Retinal pigment epithelial cell (primary cell): ENCODE results near the gene YEATS2.
"Not testable (repeated sequence)": the region's sequence is repeated elsewhere in the genome, so short reads cannot be mapped to it uniquely, and the experiment has no call there.

Experiments
- DNase-seq: peaks from one replicate; pipeline ENCODE4 v3.0.0-alpha.2; 2010; ENCODE audit warnings: low read depth
- H3K4me3 ChIP-seq: 2 replicates; pipeline ENCODE4 v1.5.1; 2011; ENCODE audit warnings: mild to moderate bottlenecking, low read length, control low read depth, moderate library complexity
- TF ChIP-seq, protein P1 (sequence below): conservative IDR thresholded peaks from 2 replicates; pipeline ENCODE4 v1.5.1; 2011; ENCODE audit warnings: low read depth, low read length, control low read depth, inconsistent platforms

YEATS2 gene

DNA sequence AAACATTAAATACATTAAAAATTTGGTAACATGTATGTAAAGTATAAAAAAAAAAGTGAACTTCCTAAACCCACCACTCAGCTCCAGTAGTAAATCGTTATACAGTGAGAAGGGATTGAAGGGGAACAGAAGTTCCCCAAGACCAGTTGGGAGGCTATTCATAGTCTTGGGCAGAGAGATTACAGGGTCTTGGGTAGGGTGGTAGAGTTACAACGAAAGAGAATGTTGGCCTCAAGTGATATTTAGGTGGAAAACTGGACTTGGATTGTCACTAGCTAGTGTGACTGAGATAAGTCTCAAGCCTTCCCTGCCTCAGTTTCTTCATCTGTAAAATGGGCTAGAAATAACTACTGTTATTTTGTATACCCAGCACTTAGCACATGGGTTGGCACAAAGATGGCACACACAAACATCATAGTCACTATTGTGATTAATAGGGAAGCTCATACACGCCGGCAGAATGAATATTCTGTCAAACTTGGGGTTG is 431 bp upstream of the YEATS2 start:
- DNase-seq, result no peak
- TF ChIP-seq, protein P1, sequence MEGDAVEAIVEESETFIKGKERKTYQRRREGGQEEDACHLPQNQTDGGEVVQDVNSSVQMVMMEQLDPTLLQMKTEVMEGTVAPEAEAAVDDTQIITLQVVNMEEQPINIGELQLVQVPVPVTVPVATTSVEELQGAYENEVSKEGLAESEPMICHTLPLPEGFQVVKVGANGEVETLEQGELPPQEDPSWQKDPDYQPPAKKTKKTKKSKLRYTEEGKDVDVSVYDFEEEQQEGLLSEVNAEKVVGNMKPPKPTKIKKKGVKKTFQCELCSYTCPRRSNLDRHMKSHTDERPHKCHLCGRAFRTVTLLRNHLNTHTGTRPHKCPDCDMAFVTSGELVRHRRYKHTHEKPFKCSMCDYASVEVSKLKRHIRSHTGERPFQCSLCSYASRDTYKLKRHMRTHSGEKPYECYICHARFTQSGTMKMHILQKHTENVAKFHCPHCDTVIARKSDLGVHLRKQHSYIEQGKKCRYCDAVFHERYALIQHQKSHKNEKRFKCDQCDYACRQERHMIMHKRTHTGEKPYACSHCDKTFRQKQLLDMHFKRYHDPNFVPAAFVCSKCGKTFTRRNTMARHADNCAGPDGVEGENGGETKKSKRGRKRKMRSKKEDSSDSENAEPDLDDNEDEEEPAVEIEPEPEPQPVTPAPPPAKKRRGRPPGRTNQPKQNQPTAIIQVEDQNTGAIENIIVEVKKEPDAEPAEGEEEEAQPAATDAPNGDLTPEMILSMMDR, result no peak
- H3K4me3 ChIP-seq, result peak overlapping the region; percentile 96

GRCh38 chr3:183698318-183698751 is 738 bp downstream of the YEATS2 start:
- H3K4me3 ChIP-seq, result peak overlapping the region; percentile 96
- no peak for DNase-seq
- TF ChIP-seq, protein P1, result no peak

DNA sequence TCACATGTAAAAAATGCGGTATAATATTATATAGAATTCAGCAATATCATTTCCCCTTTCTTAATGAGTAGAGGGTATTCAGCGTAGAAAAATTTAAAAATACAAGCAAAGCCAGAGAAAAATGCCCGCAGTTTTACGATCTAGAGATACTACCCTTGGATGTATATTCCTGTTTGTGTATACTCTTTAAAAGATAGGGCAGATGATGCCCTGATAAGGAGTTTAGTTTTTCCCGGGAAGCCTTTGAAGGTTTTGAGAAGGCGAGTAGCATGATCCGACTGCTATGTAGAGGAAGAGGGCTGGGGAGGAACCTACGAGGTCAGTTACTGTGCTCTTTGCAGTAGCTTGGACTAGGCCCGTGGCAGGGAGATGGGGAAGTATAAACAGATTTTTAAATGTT is 1.2 kb downstream of the YEATS2 start:
- DNase-seq, result no peak
- TF ChIP-seq, protein P1, result no peak
- H3K4me3 ChIP-seq, result peak overlapping the region; percentile 96

DNA sequence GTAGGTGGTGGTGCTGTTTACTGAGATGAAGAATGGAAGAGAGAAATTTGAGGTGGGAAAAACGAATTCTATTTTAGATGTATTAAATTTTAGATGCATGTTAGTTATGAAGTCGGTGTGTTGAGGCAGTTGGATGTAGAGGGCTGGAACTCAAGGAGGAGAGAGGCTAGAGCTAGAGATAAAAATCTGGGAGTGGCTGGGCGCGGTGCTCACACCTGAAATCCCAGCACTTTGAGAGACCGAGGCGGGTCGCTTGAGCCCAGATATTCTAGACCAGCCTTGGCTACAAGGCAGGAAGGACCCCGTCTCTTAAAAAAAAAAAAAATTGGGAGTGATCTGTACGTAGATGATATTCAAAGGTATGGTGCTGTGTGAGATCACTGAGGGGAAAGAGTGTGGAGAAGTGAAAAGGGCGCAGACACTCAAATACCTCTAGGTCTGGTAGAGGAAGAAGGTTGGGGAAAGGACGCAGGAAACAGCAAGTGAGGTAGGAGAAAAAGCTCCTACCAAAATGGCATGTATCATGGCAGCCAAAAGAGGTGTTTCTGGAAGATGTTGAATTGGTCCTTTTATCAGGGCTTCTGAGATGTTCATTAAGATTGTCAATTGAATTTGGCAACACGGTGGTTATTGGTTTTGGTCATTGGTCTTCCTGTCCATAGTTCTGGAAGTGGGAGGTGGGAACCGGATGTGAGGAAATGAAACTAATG is 1.8 kb downstream of the YEATS2 start:
- no peak for DNase-seq
- peak overlapping the region; percentile 96 for H3K4me3 ChIP-seq
- TF ChIP-seq, protein P1, result no peak

DNA sequence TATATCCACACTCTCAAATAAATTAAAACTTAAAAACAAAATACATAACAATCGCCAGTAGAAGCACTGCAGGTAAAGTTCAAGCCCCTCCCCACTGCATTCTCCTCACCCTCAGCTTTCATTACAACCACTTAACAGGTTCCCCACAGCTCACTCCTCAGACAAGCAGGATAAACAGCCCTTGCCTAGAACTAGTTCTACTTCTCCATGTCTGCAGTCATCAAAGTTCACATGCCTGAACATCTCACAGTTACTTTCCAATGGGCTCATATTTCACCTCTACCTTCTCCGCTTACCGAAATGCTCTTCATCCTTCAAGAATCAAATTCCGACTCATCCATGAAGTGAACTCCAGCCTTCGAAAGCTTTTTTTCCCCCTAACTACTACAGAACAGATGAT is 4.1 kb downstream of the YEATS2 start:
- TF ChIP-seq, protein P1, result no peak
- DNase-seq, result no peak
- H3K4me3 ChIP-seq, result no peak overlapping the region

DNA sequence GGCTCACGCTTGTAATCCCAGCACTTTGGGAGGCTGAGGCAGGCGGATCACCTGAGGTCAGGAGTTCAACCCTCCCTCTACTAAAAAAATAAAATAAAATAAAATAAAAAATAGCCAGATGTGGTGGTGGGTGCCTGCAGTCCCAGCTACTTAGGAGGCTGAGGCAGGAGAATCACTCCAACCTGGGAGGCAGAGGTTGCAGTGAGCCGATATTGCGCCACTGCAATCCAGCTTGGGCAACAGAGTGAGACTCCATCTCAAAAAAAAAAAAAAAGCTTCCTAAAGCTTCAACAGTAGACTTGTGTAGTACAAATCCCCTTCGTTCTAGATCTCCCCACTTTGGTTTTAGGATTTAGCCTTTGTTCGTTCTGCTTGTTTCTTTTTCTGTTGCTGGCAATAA is 6.3 kb downstream of the YEATS2 start:
- not testable (repeated sequence) for DNase-seq, H3K4me3 ChIP-seq

- peak; percentile 86 for DNase-seq
Observed at GRCh38 chr3:183710231-183710630, 12.6 kb downstream of the YEATS2 start.

More at GRCh38 chr3:183710231-183710630, 12.6 kb downstream of the YEATS2 start:
- TF ChIP-seq, protein P1, result no peak
- no peak overlapping the region for H3K4me3 ChIP-seq
